GM23248 (cell line): Measurements from ENCODE around the gene GRIK5. TPM values are rescaled to one million over a fixed set of nuclear protein-coding genes. Genes with fewer than 3 reads are reported as not detected.

Source experiments
- DNase-seq: peaks from one replicate; pipeline ENCODE4 v3.0.0-alpha.2; 2015
- H2AFZ ChIP-seq: fragments of 200-600 bp; sonication (generic); 2 replicates; pipeline ENCODE4 v1.6.1; 2016; ENCODE audit warnings: antibody characterized with exemption
- H3F3A ChIP-seq: fragments of 200-600 bp; sonication (generic); 2 replicates; pipeline ENCODE4 v1.6.1; 2016; ENCODE audit warnings: mild to moderate bottlenecking, antibody characterized with exemption, mixed run types; ENCODE audit not compliant: insufficient read depth
- H3K27ac ChIP-seq: fragments of 200-600 bp; sonication (generic); 2 replicates; pipeline ENCODE4 v1.5.1; 2016; ENCODE audit warnings: mild to moderate bottlenecking
- H3K27me3 ChIP-seq: fragments of 200-600 bp; sonication (generic); replicated peaks from 2 replicates; pipeline ENCODE4 v1.6.1; 2016; ENCODE audit warnings: mild to moderate bottlenecking; ENCODE audit not compliant: insufficient read depth
- H3K36me3 ChIP-seq: fragments of 200-600 bp; sonication (generic); 2 replicates; pipeline ENCODE4 v1.6.1; 2016; ENCODE audit warnings: low read depth, mild to moderate bottlenecking
- H3K4me1 ChIP-seq: fragments of 200-600 bp; sonication (generic); 2 replicates; pipeline ENCODE4 v1.6.1; 2016; ENCODE audit warnings: mild to moderate bottlenecking; ENCODE audit not compliant: insufficient read depth
- H3K4me2 ChIP-seq: fragments of 200-600 bp; sonication (generic); one replicate; pipeline ENCODE4 v1.6.1; 2016; ENCODE audit warnings: mild to moderate bottlenecking; ENCODE audit not compliant: unreplicated experiment
- H3K4me3 ChIP-seq: fragments of 200-600 bp; sonication (generic); 2 replicates; pipeline ENCODE4 v1.5.1; 2016; ENCODE audit warnings: mild to moderate bottlenecking
- H3K79me2 ChIP-seq: fragments of 200-600 bp; sonication (generic); 2 replicates; pipeline ENCODE4 v1.6.1; 2016; ENCODE audit warnings: mild to moderate bottlenecking; ENCODE audit not compliant: insufficient read depth
- H3K9ac ChIP-seq: fragments of 200-600 bp; sonication (generic); 2 replicates; pipeline ENCODE4 v1.6.1; 2016; ENCODE audit warnings: mild to moderate bottlenecking
- H3K9me2 ChIP-seq: fragments of 200-600 bp; sonication (generic); 2 replicates; pipeline ENCODE4 v1.6.1; 2016; ENCODE audit warnings: mixed run types, mild to moderate bottlenecking, moderate library complexity; ENCODE audit not compliant: insufficient read depth
- H3K9me3 ChIP-seq: fragments of 200-600 bp; sonication (generic); one replicate; pipeline ENCODE4 v1.6.1; 2017; ENCODE audit warnings: low read depth
- H4K20me1 ChIP-seq: fragments of 200-600 bp; sonication (generic); 2 replicates; pipeline ENCODE4 v1.6.0; 2016; ENCODE audit not compliant: insufficient read depth
- EZH2 ChIP-seq: fragments of 200-600 bp; sonication (generic); IDR thresholded peaks from 2 replicates; pipeline ENCODE4 v1.6.1; 2018; ENCODE audit warnings: antibody characterized with exemption, mild to moderate bottlenecking; ENCODE audit not compliant: insufficient read depth, poor library complexity, severe bottlenecking
- EZH2phosphoT487 ChIP-seq: fragments of 200-600 bp; sonication (generic); IDR thresholded peaks from 2 replicates; pipeline ENCODE4 v1.6.1; 2018; ENCODE audit warnings: antibody characterized with exemption, moderate library complexity, mild to moderate bottlenecking, low read depth; ENCODE audit not compliant: insufficient read depth
- WGBS, 2 experiments: methylation state at CpG; one replicate each; pipeline ENCODE4 v1.1.6; 2015 to 2017; ENCODE audit warnings: low lambda C conversion rate in 2 of 2, low coverage in 1 of 2; ENCODE audit errors: missing lambda C conversion rate in 2 of 2; 5-methylcytosine and 5-hydroxymethylcytosine counted together
- in situ Hi-C: fragments of 300-500 bp; cut with MboI; formaldehyde crosslinking; loops from 2 replicates; pipeline ENCODE4 v1.15.0; 2020
- polyA plus RNA-seq: library from polyadenylated mRNA; unstranded; fragments of >200 nt; fragmentation: Nextera tagmentation; extraction: Ambion mirVana; gene quantifications from 2 replicates; pipeline ENCODE4 v1.2.1, GENCODE V29; 2016
- total RNA-seq: library from RNA; depleted of rRNA; stranded (reverse); fragments of >200 nt; shearing (Covaris generic); gene quantifications from 2 replicates; pipeline ENCODE4 v1.2.3, GENCODE V29; 2014

The GRIK5 gene
- total and polyA plus RNA-seq, 2 experiments from 2014 or later, result not detected

DNA sequence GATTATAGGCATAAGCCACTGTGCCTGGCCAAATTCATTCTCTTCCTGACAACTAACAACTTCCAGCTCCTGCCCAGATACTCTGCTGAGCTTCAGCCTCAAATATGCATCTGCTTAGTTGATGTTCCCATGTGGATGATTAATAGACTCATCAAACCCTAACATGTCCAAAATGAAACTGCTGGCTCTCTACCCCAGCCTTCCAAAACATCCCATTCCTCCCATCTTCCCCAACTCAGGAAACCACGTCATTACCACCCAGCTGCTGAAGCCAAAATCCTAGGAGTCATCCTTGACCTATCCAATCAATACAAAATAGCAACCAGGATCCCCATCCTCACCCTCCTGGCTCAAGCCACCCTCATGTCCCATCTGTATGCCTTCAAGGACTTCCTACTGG lies 41.4 kb upstream of the GRIK5 start:
- DNase-seq, result peak; percentile 76
- peak overlapping the region; percentile 30 for H3K4me2 ChIP-seq
- no peaks in the 10 kb centered on the region for H3K27me3 ChIP-seq
- TF ChIP-seq EZH2phosphoT487, result no peak
- no peak for TF ChIP-seq EZH2
- in situ Hi-C loops, result no loop called here
- 0 to 7% methylated on average over 1 of the region's 1 CpG for WGBS, 2 experiments
- H3K36me3 ChIP-seq, result no peaks in the 10 kb centered on the region
- peak overlapping the region; percentile 38; the same call in 1 of the 2 replicates for H2AFZ ChIP-seq
- peak overlapping the region; percentile 58 for H3K9ac ChIP-seq
- H3K9me2 ChIP-seq, result no peaks in the 10 kb centered on the region
- H3K4me3 ChIP-seq, result no peak overlapping the region
- no peaks in the 10 kb centered on the region for H4K20me1 ChIP-seq
- no peaks in the 10 kb centered on the region for H3K79me2 ChIP-seq
- peaks cover 59% of the 10 kb centered on the region for H3F3A ChIP-seq
- peak overlapping the region; percentile 90 for H3K27ac ChIP-seq
- H3K4me1 ChIP-seq, result peaks cover 52% of the 10 kb centered on the region
- H3K9me3 ChIP-seq, result no peaks in the 10 kb centered on the region

DNA sequence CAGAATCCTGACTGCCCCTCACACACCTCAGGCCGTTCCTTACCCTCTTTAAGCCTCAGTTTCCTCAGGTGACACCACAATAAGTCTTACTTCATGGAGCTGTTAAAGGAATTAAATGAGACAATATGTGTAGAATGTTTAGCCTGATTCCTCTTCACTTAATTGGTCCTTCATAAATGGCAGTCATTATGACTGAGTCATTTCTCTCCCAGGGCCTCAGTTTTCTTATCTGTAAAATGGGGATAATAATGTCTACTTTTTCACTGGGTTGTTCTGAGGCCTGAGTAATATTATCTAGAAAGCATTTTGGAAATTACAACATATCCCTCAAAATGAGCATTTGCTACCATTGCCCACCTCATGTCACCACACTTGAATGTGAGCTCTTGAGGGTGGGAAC lies 40.7 kb upstream of the GRIK5 start:
- Histone ChIP-seq H3K4me1 (peaks cover 52% of the 10 kb centered on the region), H4K20me1 (no peaks in the 10 kb centered on the region), H3K36me3 (no peaks in the 10 kb centered on the region), H3K4me2 (no peak overlapping the region), H3K4me3 (no peak overlapping the region), H3K27me3 (no peaks in the 10 kb centered on the region), H3K79me2 (no peaks in the 10 kb centered on the region), H3K9ac (0 out of 2 replicates have a peak overlapping the region, but pooled peaks have one; percentile 6), H2AFZ (no peak overlapping the region), H3K27ac (peak overlapping the region; percentile 90), H3K9me2 (no peaks in the 10 kb centered on the region), H3F3A (peaks cover 57% of the 10 kb centered on the region), H3K9me3 (no peaks in the 10 kb centered on the region)
- TF ChIP-seq EZH2 (no peak), EZH2phosphoT487 (no peak)
- in situ Hi-C loops, result no loop called here
- WGBS, 2 experiments, result 100% methylated on average over 1 of the region's 1 CpG
- no peak for DNase-seq

DNA sequence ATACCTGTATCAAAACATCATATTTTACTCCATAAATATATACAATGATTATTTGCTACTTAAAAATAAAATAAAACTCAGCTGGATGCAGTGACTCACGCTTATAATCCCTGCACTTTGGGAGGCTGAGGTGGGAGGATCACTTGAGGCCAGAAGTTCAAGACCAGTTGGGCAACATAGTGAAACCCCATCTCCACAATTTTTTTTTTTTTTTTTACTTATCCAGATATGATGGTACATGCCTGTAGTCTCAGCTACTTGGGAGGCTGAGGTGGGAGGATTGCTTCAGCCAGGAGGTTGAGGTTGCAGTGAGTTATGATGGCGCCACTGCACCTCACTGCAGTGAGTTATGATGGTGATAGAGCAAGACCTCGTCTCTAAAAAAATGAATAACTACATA lies 39.9 kb upstream of the GRIK5 start:
- in situ Hi-C loops, result no loop called here

DNA sequence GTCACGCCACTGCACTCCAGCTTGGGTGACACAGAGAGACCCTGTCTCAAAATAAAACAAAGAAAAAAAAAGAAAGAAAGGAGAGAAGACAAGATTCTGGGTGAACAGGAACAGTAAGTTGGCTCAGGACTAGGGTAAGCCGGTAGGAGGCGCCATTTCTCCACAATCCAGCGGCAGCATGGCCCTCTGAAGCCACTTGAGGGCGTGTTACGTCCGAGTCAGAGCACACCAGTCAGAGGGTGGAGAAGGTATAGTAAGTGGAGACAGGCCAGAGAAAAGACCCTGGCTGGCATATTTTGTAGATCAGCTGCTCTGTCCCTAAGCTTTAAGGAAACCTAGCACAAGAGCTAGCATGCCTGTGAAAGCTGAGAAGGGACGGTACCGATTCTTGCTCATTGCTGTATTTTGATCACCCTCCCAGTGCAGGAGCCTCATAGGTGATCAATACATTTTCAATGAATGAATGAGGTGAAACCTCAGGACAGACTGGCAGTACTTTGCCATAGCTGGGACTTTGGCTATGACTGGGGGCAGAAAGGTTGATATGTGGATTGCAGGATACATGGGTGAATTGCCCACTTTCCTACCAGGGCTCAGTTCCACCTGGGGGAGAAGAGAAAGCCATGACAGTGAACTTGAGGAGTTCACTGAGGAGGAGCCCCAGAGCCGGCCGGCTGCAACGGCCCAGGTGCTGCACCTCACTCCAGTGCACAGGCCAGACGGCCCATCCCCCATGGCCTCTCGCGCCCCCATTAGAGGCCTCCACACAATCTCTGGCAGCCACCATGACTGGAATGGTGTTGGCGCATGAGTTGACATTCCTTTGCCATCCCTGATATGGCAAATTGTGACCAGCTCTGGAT lies 38.8 kb upstream of the GRIK5 start:
- Histone ChIP-seq H3K4me3 (no peak overlapping the region), H3K4me2 (no peak overlapping the region), H3K79me2 (no peaks in the 10 kb centered on the region), H3K9me3 (no peaks in the 10 kb centered on the region), H3K9ac (no peak overlapping the region), H2AFZ (no peak overlapping the region; the same call in 1 of the 2 replicates), H3K9me2 (no peaks in the 10 kb centered on the region), H3K4me1 (peaks cover 39% of the 10 kb centered on the region), H3F3A (peaks cover 38% of the 10 kb centered on the region), H3K27ac (no peak overlapping the region), H4K20me1 (no peaks in the 10 kb centered on the region), H3K27me3 (no peaks in the 10 kb centered on the region), H3K36me3 (no peaks in the 10 kb centered on the region)
- in situ Hi-C loops, result no loop called here
- peak; percentile 92 for DNase-seq
- TF ChIP-seq EZH2phosphoT487 (no peak), EZH2 (no peak)
- WGBS, 2 experiments, result 17 to 20% methylated on average over 16 of the region's 16 CpGs

More for the DNA sequence above, 39.9 kb upstream of the GRIK5 start:
- Histone ChIP-seq H3K36me3 (no peaks in the 10 kb centered on the region), H2AFZ (no peak overlapping the region), H3K27ac (no peak overlapping the region), H3K4me1 (peaks cover 50% of the 10 kb centered on the region), H3K27me3 (no peaks in the 10 kb centered on the region), H3K4me3 (no peak overlapping the region), H3K9ac (no peak overlapping the region), H4K20me1 (no peaks in the 10 kb centered on the region), H3F3A (peaks cover 49% of the 10 kb centered on the region), H3K4me2 (no peak overlapping the region), H3K9me3 (no peaks in the 10 kb centered on the region), H3K9me2 (no peaks in the 10 kb centered on the region), H3K79me2 (no peaks in the 10 kb centered on the region)
- WGBS, 2 experiments, result 62 to 76% methylated on average over 3 of the region's 3 CpGs
- no peak for DNase-seq
- TF ChIP-seq EZH2phosphoT487, result no peak
- no peak for TF ChIP-seq EZH2
